Gastrocnemius medialis (tissue), 4 donors: Measurements from ENCODE around the gene KCNT1.

Experiments
- CTCF ChIP-seq, 5 experiments: fragments of 450-650 bp in 3 of 5; fragments of 200-600 bp in 2 of 5; sonication (generic) in 2 of 5; IDR thresholded peaks in 4 of 5; conservative IDR thresholded peaks in 1 of 5; 1 replicate in 4 of 5; 2 replicates in 1 of 5; pipeline ENCODE4 v1.5.1; 2016 to 2019; ENCODE audit warnings: antibody characterized with exemption in 5 of 5, mild to moderate bottlenecking in 3 of 5, moderate library complexity in 3 of 5
- POLR2A ChIP-seq, 2 donors: fragments of 450-650 bp; IDR thresholded peaks; one replicate each; pipeline ENCODE4 v1.6.1; 2017; ENCODE audit warnings: antibody characterized with exemption in 2 of 2, mild to moderate bottlenecking in 2 of 2, moderate library complexity in 2 of 2

GRCh38 chr9:135707252-135708138 lies 5.5 kb downstream of the KCNT1 start:
- TF ChIP-seq CTCF (IDR thresholded peaks at IDR 0.05 in 4 of 5, conservative IDR thresholded peaks at IDR 0.05 in 1 of 5): no peak
- no peak for TF ChIP-seq POLR2A (IDR thresholded peaks at IDR 0.05)
